GDM1 (cell line): ENCODE data around the gene HLCS.

Experiments used
- DNase-seq: peaks from one replicate; lab custom pipeline; 2025; lab: John Stamatoyannopoulos, UW

The HLCS gene

GRCh38 chr21:36722370-36723368 lies 243.8 kb downstream of the HLCS start:
- no peak for DNase-seq

- no peak for DNase-seq
Observed at GRCh38 chr21:36721817-36722216, 244.7 kb downstream of the HLCS start.

GRCh38 chr21:36719614-36720013 lies 246.9 kb downstream of the HLCS start:
- no peak for DNase-seq

GRCh38 chr21:36718951-36719501 lies 247.4 kb downstream of the HLCS start:
- DNase-seq = no peak

GRCh38 chr21:36717976-36718375 lies 248.5 kb downstream of the HLCS start:
- no peak for DNase-seq

- no peak for DNase-seq
Observed at GRCh38 chr21:36716836-36717235, 249.6 kb downstream of the HLCS start.

GRCh38 chr21:36716387-36716786 lies 250.1 kb downstream of the HLCS start:
- DNase-seq = no peak

GRCh38 chr21:36713746-36714145 lies 252.7 kb downstream of the HLCS start:
- DNase-seq = no peak

GRCh38 chr21:36710729-36711048 lies 255.8 kb downstream of the HLCS start:
- no peak for DNase-seq

- DNase-seq = no peak
Observed at GRCh38 chr21:36709868-36710728, 256.4 kb downstream of the HLCS start.

GRCh38 chr21:36709030-36709867 lies 257.2 kb downstream of the HLCS start:
- DNase-seq = no peak

GRCh38 chr21:36708286-36709029 lies 258.0 kb downstream of the HLCS start:
- DNase-seq = no peak

- DNase-seq = no peak
Observed at GRCh38 chr21:36707763-36708285, 258.6 kb downstream of the HLCS start.

GRCh38 chr21:36706951-36707762 lies 259.3 kb downstream of the HLCS start:
- DNase-seq = no peak

- no peak for DNase-seq
Observed at GRCh38 chr21:36706482-36706852, 260.0 kb downstream of the HLCS start.

GRCh38 chr21:36705679-36706481 lies 260.6 kb downstream of the HLCS start:
- DNase-seq = no peak

- DNase-seq = no peak
Observed at GRCh38 chr21:36704958-36705678, 261.4 kb downstream of the HLCS start.

- no peak for DNase-seq
Observed at GRCh38 chr21:36704281-36704957, 262.1 kb downstream of the HLCS start.
